Measurements from ENCODE around the gene HPGDS.
"Not testable (repeated sequence)": the region's sequence is repeated elsewhere in the genome, so short reads cannot be mapped to it uniquely, and the experiment has no call there.

The HPGDS gene

DNA sequence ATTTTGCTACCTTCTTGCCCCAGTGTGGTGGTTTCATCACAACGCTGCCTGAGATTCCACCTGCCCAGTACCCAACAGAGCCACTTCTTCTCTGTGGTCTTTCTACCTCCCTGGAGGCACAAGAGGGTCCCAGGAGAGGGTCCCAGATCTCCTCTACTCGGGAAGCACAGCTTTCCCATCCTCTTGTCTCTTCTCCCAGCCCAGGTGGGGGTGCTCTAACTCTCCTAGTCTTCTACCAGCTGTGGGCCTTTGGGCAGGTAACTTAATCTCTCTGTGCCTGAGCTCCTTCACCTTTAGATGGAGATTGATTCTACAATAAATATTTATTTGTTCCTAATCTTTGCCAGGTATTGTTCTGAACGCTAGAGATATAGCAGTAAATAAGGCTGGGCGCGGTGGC lies 1.8 kb upstream of the HPGDS start:
- Histone ChIP-seq H3K36me3 (ENCODE audit: control insufficient read depth, insufficient read depth, low read length) (no peaks in the 10 kb centered on the region), H3K27ac (ENCODE audit: low read depth, low read length, severe bottlenecking) (no peak overlapping the region), H3K4me3 (ENCODE audit: extremely low read depth, insufficient read depth, low read length, poor library complexity, severe bottlenecking) (no peak overlapping the region), H3K4me1 (ENCODE audit: control insufficient read depth, insufficient read depth, low read length, poor library complexity, severe bottlenecking) (peaks cover 8% of the 10 kb centered on the region), H3K9me3 (ENCODE audit: control insufficient read depth, low read length) (no peaks in the 10 kb centered on the region)
- 85 to 92% methylated on average over 4 of the region's 5 CpGs for WGBS, 2 experiments (ENCODE audit: insufficient coverage in 2 of 2)

GRCh38 chr4:94341481-94342370 lies 910 bp downstream of the HPGDS start:
- H3K27ac ChIP-seq (ENCODE audit: low read depth, low read length, severe bottlenecking), result no peak overlapping the region
- H3K4me3 ChIP-seq (ENCODE audit: extremely low read depth, insufficient read depth, low read length, poor library complexity, severe bottlenecking), result no peak overlapping the region
- H3K9me3 ChIP-seq (ENCODE audit: control insufficient read depth, low read length), result no peaks in the 10 kb centered on the region
- 83% methylated on average over 2 of the region's 3 CpGs; no CpG with 5 or more reads in 1 of the 2 experiments for WGBS, 2 experiments (ENCODE audit: insufficient coverage in 2 of 2)
- H3K4me1 ChIP-seq (ENCODE audit: control insufficient read depth, insufficient read depth, low read length, poor library complexity, severe bottlenecking), result peaks cover 7% of the 10 kb centered on the region
- H3K36me3 ChIP-seq (ENCODE audit: control insufficient read depth, insufficient read depth, low read length), result no peaks in the 10 kb centered on the region

DNA sequence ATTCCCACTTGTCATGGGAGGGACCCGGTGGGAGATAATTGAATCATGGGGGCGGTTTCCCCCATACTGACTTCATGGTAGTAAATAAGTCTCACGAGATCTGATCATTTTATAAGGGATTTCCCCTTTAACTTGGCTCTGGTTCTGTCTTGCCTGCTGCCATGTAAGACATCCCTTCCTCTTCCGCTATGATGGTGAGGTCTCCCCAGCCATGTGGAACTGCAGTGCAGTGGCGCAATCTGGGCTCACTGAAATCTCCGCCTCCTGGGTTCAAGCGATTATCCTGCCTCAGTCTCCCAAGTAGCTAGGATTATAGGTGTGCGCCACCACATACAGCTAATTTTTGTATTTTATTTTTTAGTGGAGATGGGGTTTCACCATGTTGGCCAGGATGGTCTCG lies 2.9 kb downstream of the HPGDS start:
- Histone ChIP-seq H3K4me3 (ENCODE audit: extremely low read depth, insufficient read depth, low read length, poor library complexity, severe bottlenecking) (no peak overlapping the region), H3K4me1 (ENCODE audit: control insufficient read depth, insufficient read depth, low read length, poor library complexity, severe bottlenecking) (peaks cover 3% of the 10 kb centered on the region), H3K9me3 (ENCODE audit: control insufficient read depth, low read length) (no peaks in the 10 kb centered on the region), H3K36me3 (ENCODE audit: control insufficient read depth, insufficient read depth, low read length) (no peaks in the 10 kb centered on the region), H3K27ac (ENCODE audit: low read depth, low read length, severe bottlenecking) (no peak overlapping the region)
- WGBS, 2 experiments (ENCODE audit: insufficient coverage in 2 of 2), result 87 to 95% methylated on average over 4 to 9 of the region's 9 CpGs

GRCh38 chr4:94338681-94339351 lies 3.8 kb downstream of the HPGDS start:
- Histone ChIP-seq H3K4me1 (ENCODE audit: control insufficient read depth, insufficient read depth, low read length, poor library complexity, severe bottlenecking) (peaks cover 3% of the 10 kb centered on the region), H3K36me3 (ENCODE audit: control insufficient read depth, insufficient read depth, low read length) (no peaks in the 10 kb centered on the region), H3K4me3 (ENCODE audit: extremely low read depth, insufficient read depth, low read length, poor library complexity, severe bottlenecking) (no peak overlapping the region), H3K27ac (ENCODE audit: low read depth, low read length, severe bottlenecking) (no peak overlapping the region), H3K9me3 (ENCODE audit: control insufficient read depth, low read length) (no peaks in the 10 kb centered on the region)
- 100% methylated on average over 2 of the region's 4 CpGs; no CpG with 5 or more reads in 1 of the 2 experiments for WGBS, 2 experiments (ENCODE audit: insufficient coverage in 2 of 2)

GRCh38 chr4:94336791-94337190 lies 5.8 kb downstream of the HPGDS start:
- H3K27ac ChIP-seq (ENCODE audit: low read depth, low read length, severe bottlenecking); H3K36me3 ChIP-seq (ENCODE audit: control insufficient read depth, insufficient read depth, low read length); H3K4me3 ChIP-seq (ENCODE audit: extremely low read depth, insufficient read depth, low read length, poor library complexity, severe bottlenecking); H3K9me3 ChIP-seq (ENCODE audit: control insufficient read depth, low read length); H3K4me1 ChIP-seq (ENCODE audit: control insufficient read depth, insufficient read depth, low read length, poor library complexity, severe bottlenecking): not testable (repeated sequence)
- 93% methylated on average over 2 of the region's 5 CpGs; no CpG with 5 or more reads in 1 of the 2 experiments for WGBS, 2 experiments (ENCODE audit: insufficient coverage in 2 of 2)

- H3K36me3 ChIP-seq (ENCODE audit: control insufficient read depth, insufficient read depth, low read length), result no peaks in the 10 kb centered on the region
- no peak overlapping the region for H3K4me3 ChIP-seq (ENCODE audit: extremely low read depth, insufficient read depth, low read length, poor library complexity, severe bottlenecking)
- H3K27ac ChIP-seq (ENCODE audit: low read depth, low read length, severe bottlenecking), result no peak overlapping the region
- no peaks in the 10 kb centered on the region for H3K4me1 ChIP-seq (ENCODE audit: control insufficient read depth, insufficient read depth, low read length, poor library complexity, severe bottlenecking)
- 90 to 100% methylated on average over 1 of the region's 3 CpGs for WGBS, 2 experiments (ENCODE audit: insufficient coverage in 2 of 2)
- no peaks in the 10 kb centered on the region for H3K9me3 ChIP-seq (ENCODE audit: control insufficient read depth, low read length)
These were observed 6.3 kb downstream of the HPGDS start for GRCh38 chr4:94336303-94336702.

- Histone ChIP-seq H3K4me3 (ENCODE audit: extremely low read depth, insufficient read depth, low read length, poor library complexity, severe bottlenecking) (no peak overlapping the region), H3K27ac (ENCODE audit: low read depth, low read length, severe bottlenecking) (no peak overlapping the region), H3K4me1 (ENCODE audit: control insufficient read depth, insufficient read depth, low read length, poor library complexity, severe bottlenecking) (no peaks in the 10 kb centered on the region), H3K9me3 (ENCODE audit: control insufficient read depth, low read length) (no peaks in the 10 kb centered on the region), H3K36me3 (ENCODE audit: control insufficient read depth, insufficient read depth, low read length) (no peaks in the 10 kb centered on the region)
- 80 to 90% methylated on average over 1 to 2 of the region's 3 CpGs for WGBS, 2 experiments (ENCODE audit: insufficient coverage in 2 of 2)
These were observed 7.7 kb downstream of the HPGDS start for GRCh38 chr4:94334962-94335361.

DNA sequence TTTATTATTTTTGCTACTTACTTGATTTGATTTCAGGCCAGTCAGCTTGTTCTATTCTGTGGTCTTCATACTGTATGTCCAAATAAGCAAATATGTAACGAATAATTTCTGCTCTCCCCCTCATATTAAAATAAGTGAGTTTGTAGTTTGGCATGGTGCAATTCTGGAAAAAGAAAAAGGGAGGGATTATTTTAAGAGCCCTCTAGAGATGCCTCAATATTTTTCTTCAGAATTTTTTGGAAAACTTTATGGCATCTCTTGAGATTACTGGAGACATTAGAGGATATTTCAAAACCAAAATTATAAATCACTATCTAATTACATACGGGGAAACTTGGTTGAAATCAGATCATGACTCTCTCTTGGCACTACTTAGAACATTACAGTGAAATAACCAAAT lies 8.2 kb downstream of the HPGDS start:
- Histone ChIP-seq H3K9me3 (ENCODE audit: control insufficient read depth, low read length) (no peaks in the 10 kb centered on the region), H3K36me3 (ENCODE audit: control insufficient read depth, insufficient read depth, low read length) (no peaks in the 10 kb centered on the region), H3K27ac (ENCODE audit: low read depth, low read length, severe bottlenecking) (no peak overlapping the region), H3K4me1 (ENCODE audit: control insufficient read depth, insufficient read depth, low read length, poor library complexity, severe bottlenecking) (no peaks in the 10 kb centered on the region), H3K4me3 (ENCODE audit: extremely low read depth, insufficient read depth, low read length, poor library complexity, severe bottlenecking) (no peak overlapping the region)
- no CpG with 5 or more reads among the region's 2 CpGs for WGBS, 2 experiments (ENCODE audit: insufficient coverage in 2 of 2)

DNA sequence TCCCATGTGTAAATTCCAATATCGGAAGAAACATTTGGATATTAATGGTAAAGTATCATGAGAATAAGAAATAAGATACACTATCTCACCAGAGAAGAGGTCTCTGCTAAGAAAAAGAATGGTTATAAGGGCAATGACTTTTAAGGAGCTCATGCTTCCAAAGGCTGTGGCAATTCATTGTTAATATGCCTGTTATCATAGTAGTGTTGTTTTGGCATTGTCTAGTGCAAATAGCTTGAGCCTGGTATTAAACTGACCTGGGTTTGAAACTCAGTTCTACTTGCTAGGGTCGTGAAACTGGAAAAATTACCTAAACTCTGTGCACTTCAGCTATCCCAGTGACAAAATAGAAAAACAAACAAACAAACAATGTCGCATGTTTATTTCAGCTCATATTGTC lies 8.8 kb downstream of the HPGDS start:
- Histone ChIP-seq H3K4me3 (ENCODE audit: extremely low read depth, insufficient read depth, low read length, poor library complexity, severe bottlenecking) (no peak overlapping the region), H3K4me1 (ENCODE audit: control insufficient read depth, insufficient read depth, low read length, poor library complexity, severe bottlenecking) (no peaks in the 10 kb centered on the region), H3K36me3 (ENCODE audit: control insufficient read depth, insufficient read depth, low read length) (no peaks in the 10 kb centered on the region), H3K9me3 (ENCODE audit: control insufficient read depth, low read length) (no peaks in the 10 kb centered on the region), H3K27ac (ENCODE audit: low read depth, low read length, severe bottlenecking) (no peak overlapping the region)
- WGBS, 2 experiments (ENCODE audit: insufficient coverage in 2 of 2), result 63 to 91% methylated on average over 1 to 2 of the region's 3 CpGs

DNA sequence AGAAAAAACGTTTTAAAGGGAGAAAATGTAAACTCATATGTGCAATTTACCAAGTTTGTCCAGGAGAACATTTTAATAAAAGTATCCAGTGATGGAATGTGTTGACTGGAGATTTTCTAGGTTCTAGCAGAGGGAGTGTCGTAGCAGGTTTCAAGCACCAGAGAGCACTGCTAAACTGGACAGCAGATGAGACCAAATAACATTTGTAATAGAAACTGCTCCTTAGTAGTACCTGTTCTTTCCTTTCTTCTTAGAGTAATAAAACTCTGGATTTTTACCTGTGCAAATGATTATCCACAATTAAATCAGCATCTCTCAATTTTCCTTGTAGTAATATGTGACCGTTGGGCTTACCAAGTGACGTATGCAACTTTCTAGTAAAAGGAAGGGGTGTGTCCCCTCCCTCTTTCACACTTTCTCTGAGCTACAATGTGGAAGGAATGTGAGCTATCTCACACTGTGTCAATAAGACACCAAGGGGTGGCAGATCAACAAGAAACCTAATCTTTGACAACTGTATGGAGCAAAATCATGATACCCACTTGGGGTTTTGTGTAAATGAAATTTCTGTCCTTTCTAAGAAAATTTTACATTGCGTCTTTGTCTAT lies 9.5 kb downstream of the HPGDS start:
- 68% methylated on average over 2 of the region's 5 CpGs; no CpG with 5 or more reads in 1 of the 2 experiments for WGBS, 2 experiments (ENCODE audit: insufficient coverage in 2 of 2)
- H3K4me1 ChIP-seq (ENCODE audit: control insufficient read depth, insufficient read depth, low read length, poor library complexity, severe bottlenecking), result no peaks in the 10 kb centered on the region
- no peaks in the 10 kb centered on the region for H3K36me3 ChIP-seq (ENCODE audit: control insufficient read depth, insufficient read depth, low read length)
- H3K9me3 ChIP-seq (ENCODE audit: control insufficient read depth, low read length), result no peaks in the 10 kb centered on the region
- no peak overlapping the region for H3K4me3 ChIP-seq (ENCODE audit: extremely low read depth, insufficient read depth, low read length, poor library complexity, severe bottlenecking)
- H3K27ac ChIP-seq (ENCODE audit: low read depth, low read length, severe bottlenecking), result no peak overlapping the region
